GM12801 (cell line): ENCODE measurements around the gene CAMSAP2.

Experiments used
- CTCF ChIP-seq: IDR thresholded peaks from one replicate; pipeline ENCODE4 v1.5.1; 2011; ENCODE audit warnings: control low read depth; ENCODE audit not compliant: insufficient read length; ENCODE audit errors: extremely low read depth

CAMSAP2 gene

GRCh38 chr1:200724064-200724463 is 14.6 kb upstream of the CAMSAP2 start:
- no peak for TF ChIP-seq CTCF

- no peak for TF ChIP-seq CTCF
Observed at GRCh38 chr1:200727257-200727656, 11.4 kb upstream of the CAMSAP2 start.

- no peak for TF ChIP-seq CTCF
Observed at GRCh38 chr1:200729863-200730262, 8.8 kb upstream of the CAMSAP2 start.

- no peak for TF ChIP-seq CTCF
Observed at GRCh38 chr1:200731654-200732332, 6.9 kb upstream of the CAMSAP2 start.

GRCh38 chr1:200732438-200732837 is 6.3 kb upstream of the CAMSAP2 start:
- no peak for TF ChIP-seq CTCF

GRCh38 chr1:200733907-200734306 is 4.8 kb upstream of the CAMSAP2 start:
- TF ChIP-seq CTCF = no peak

GRCh38 chr1:200737647-200738291 is 924 bp upstream of the CAMSAP2 start:
- no peak for TF ChIP-seq CTCF
